ENCODE measurements around the gene CSRP2. TPM values are rescaled to one million over a fixed set of nuclear protein-coding genes. Genes with fewer than 3 reads are reported as not detected.

The CSRP2 gene
- total RNA-seq = 67.1 and 119 TPM in 2 replicates

GRCh38 chr12:76878899-76879709 lies at the start of gene CSRP2:
CSRP2 (minus strand) TSS chr12:76879019; CDS start chr12:76866260, 12,759 bp downstream.
- DNase-seq (ENCODE audit: low read depth) = no peak
- peak within 1 kb of the TSS; percentile 75 for H3K4me3 ChIP-seq (ENCODE audit: low read depth, low read length)
- TF ChIP-seq, protein P1, sequence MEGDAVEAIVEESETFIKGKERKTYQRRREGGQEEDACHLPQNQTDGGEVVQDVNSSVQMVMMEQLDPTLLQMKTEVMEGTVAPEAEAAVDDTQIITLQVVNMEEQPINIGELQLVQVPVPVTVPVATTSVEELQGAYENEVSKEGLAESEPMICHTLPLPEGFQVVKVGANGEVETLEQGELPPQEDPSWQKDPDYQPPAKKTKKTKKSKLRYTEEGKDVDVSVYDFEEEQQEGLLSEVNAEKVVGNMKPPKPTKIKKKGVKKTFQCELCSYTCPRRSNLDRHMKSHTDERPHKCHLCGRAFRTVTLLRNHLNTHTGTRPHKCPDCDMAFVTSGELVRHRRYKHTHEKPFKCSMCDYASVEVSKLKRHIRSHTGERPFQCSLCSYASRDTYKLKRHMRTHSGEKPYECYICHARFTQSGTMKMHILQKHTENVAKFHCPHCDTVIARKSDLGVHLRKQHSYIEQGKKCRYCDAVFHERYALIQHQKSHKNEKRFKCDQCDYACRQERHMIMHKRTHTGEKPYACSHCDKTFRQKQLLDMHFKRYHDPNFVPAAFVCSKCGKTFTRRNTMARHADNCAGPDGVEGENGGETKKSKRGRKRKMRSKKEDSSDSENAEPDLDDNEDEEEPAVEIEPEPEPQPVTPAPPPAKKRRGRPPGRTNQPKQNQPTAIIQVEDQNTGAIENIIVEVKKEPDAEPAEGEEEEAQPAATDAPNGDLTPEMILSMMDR (conservative IDR thresholded peaks at IDR 0.05; ENCODE audit: low read depth, low read length) = peak; percentile 25

DNA sequence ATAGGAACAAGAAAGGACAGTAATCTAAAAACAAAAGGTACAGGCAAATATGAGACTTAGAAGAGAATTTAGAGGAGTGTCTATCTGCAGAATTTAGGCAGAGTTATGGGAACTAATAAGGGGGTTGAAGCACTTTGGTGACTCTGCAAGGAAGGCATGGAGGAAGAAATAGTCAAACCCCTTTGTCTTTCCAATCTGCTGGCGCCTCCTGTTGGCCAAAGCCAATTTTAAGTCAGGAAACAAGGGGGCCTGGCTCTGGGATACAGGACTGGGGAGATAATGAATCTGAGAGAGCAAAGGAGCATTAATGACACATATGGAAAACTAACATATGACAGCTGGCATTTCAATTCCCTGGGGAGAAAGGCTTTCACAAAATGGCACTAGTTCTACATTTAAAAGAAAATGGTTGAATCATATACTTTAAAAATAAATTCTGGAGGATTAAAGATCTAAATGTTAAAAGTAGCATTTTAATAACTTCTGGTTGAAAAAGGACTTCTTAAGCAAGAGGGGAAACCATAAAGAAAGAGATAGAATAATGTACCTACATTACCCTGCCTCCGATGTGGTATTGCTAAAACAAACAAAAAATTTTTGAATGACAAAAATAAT lies 48.5 kb upstream of the CSRP2 start:
- DNase-seq (ENCODE audit: low read depth) = no peak
- TF ChIP-seq, protein P1 (conservative IDR thresholded peaks at IDR 0.05; ENCODE audit: low read depth, low read length) = peak; percentile 85
- no peak overlapping the region for H3K4me3 ChIP-seq (ENCODE audit: low read depth, low read length)

- TF ChIP-seq, protein P1 (conservative IDR thresholded peaks at IDR 0.05; ENCODE audit: low read depth, low read length) = no peak
- H3K4me3 ChIP-seq (ENCODE audit: low read depth, low read length) = no peak overlapping the region
- DNase-seq (ENCODE audit: low read depth) = no peak
Measured at GRCh38 chr12:76925135-76925534, 46.3 kb upstream of the CSRP2 start.

- no peak for DNase-seq (ENCODE audit: low read depth)
- H3K4me3 ChIP-seq (ENCODE audit: low read depth, low read length) = no peak overlapping the region
- TF ChIP-seq, protein P1 (conservative IDR thresholded peaks at IDR 0.05; ENCODE audit: low read depth, low read length) = no peak
Measured at GRCh38 chr12:76922866-76923265, 44.0 kb upstream of the CSRP2 start.

DNA sequence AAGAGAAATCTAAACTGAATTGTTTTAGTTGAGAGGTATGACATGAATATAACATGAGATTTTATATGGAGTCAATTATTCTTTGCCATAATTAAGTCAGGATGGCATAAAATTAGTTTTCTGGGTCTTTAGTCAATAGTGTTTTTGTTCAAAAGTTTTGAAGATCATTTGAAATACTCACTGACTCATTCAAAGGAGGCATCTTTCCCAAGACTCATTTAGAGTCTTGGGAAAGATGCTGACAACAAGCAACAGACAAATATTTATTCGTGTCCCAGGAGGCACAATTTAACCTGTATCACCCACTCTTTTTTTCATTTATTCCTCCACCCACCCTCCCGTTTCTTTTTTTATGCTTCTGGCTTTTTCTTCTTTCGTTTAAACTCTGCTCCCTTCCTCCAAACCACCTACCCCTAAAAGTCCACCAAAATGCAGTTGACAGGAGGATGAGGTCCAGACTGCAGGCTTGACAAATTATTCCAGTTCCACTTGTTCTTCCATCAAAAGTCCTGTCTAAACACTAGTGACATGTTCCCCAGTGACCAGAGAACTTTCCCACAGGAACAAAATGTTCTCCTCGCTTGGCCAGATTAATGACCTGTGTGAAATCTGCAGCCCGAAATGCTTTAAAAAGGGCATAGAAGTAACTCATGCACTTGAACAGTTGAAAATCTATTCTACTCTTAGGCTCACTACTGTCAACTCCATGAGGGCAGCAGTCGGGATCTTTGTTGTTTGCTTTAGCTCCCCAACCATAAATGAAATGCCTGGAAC lies 43.3 kb upstream of the CSRP2 start:
- no peak for DNase-seq (ENCODE audit: low read depth)
- TF ChIP-seq, protein P1 (conservative IDR thresholded peaks at IDR 0.05; ENCODE audit: low read depth, low read length) = no peak
- no peak overlapping the region for H3K4me3 ChIP-seq (ENCODE audit: low read depth, low read length)

DNA sequence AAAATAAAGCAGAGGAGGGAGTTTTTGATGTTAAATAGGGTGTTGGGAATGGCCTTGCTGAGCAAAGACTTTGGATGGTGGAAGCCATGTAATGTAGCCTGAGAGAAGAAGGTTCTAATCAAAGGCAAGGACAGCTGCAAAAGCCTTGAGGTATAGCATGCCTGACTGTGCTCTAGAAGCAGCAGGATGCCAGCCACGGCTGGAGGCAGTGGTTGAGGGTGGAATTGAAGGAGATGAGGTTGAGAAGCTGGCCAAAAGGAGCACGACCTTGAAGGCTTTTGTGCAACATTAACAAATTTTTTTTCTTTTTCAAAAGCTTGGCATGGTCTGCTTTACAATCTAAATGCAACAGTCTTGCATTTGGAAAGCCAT lies 42.3 kb upstream of the CSRP2 start:
- no peak for DNase-seq (ENCODE audit: low read depth)
- TF ChIP-seq, protein P1 (conservative IDR thresholded peaks at IDR 0.05; ENCODE audit: low read depth, low read length) = no peak
- no peak overlapping the region for H3K4me3 ChIP-seq (ENCODE audit: low read depth, low read length)
